ENCODE measurements around the gene FOXJ2. TPM values are rescaled to one million over a fixed set of nuclear protein-coding genes. Genes with fewer than 3 reads are reported as not detected.

Gene FOXJ2
- total RNA-seq, 1 donor from 2014 or later, result 6.8 TPM

DNA sequence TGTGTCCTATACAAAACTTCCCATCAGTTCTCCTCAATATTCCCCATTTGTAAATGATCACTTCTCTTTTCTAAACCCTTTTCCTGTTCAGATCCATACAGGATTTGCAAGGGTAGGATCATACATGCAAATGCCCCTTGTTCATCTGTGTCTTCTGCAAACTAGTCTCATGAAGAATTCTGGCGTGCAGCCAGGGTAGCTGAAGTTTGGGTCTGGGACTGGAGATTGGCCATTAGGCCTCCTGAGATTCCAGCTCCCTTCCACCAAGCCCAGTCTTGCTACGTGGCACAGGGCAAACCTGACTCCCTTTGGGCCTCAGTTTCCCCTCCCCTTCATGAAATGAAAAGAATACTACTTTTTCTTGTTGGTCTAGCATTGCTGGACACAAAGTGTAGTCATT is 22.3 kb downstream of the FOXJ2 start:
- peaks cover 16% of the 10 kb centered on the region for H3K36me3 Mint-ChIP-seq
- H3K27me3 ChIP-seq, result no peaks in the 10 kb centered on the region

DNA sequence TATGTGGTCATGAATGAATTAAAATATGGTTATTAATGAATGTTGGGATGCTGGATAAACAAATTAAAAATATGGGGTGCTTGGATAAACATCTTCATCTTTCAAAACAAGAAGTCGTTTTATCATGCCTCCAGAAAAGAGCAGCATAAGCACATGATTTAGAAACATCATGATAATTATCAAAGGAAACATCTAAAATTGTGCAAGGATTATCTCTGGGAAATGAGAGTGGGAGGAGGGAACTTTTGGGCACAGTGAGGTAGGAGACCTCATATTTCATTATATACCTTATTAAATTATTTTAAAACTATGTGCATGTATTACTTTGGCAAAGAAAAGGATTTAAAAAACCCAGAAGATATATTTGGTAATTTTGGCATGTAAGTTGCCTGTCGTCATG is 24.8 kb downstream of the FOXJ2 start:
- H3K27ac Mint-ChIP-seq, result no peak overlapping the region
- H3K27me3 ChIP-seq, result no peaks in the 10 kb centered on the region
- no peaks in the 10 kb centered on the region for H4K20me1 ChIP-seq (ENCODE audit: low read depth)
- TF ChIP-seq, protein P1, sequence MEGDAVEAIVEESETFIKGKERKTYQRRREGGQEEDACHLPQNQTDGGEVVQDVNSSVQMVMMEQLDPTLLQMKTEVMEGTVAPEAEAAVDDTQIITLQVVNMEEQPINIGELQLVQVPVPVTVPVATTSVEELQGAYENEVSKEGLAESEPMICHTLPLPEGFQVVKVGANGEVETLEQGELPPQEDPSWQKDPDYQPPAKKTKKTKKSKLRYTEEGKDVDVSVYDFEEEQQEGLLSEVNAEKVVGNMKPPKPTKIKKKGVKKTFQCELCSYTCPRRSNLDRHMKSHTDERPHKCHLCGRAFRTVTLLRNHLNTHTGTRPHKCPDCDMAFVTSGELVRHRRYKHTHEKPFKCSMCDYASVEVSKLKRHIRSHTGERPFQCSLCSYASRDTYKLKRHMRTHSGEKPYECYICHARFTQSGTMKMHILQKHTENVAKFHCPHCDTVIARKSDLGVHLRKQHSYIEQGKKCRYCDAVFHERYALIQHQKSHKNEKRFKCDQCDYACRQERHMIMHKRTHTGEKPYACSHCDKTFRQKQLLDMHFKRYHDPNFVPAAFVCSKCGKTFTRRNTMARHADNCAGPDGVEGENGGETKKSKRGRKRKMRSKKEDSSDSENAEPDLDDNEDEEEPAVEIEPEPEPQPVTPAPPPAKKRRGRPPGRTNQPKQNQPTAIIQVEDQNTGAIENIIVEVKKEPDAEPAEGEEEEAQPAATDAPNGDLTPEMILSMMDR (IDR thresholded peaks at IDR 0.05), result no peak
- no peak for TF ChIP-seq EZH2 (IDR thresholded peaks at IDR 0.05)
- TF ChIP-seq EZH2phosphoT487 (IDR thresholded peaks at IDR 0.05), result no peak
- no peak for DNase-seq (ENCODE audit: low spot score)
- no peak overlapping the region for H2AFZ ChIP-seq (replicated peaks)
- H3K36me3 ChIP-seq, result no peaks in the 10 kb centered on the region
- H3K27ac ChIP-seq, result no peak overlapping the region
- no peak overlapping the region for H3K4me3 Mint-ChIP-seq
- H3K36me3 Mint-ChIP-seq, result peaks cover 6% of the 10 kb centered on the region
- no peak overlapping the region for H3K9ac ChIP-seq
- no peaks in the 10 kb centered on the region for H3F3A ChIP-seq (ENCODE audit: low read depth)
- H3K4me1 ChIP-seq, result peaks cover 8% of the 10 kb centered on the region
- no peaks in the 10 kb centered on the region for H3K79me2 ChIP-seq (ENCODE audit: low read depth)
- H3K4me1 Mint-ChIP-seq, result peaks cover 16% of the 10 kb centered on the region
- H3K9me3 ChIP-seq (ENCODE audit: low read depth), result no peaks in the 10 kb centered on the region
- H3K27me3 Mint-ChIP-seq (ENCODE audit: insufficient read depth, low read depth), result no peaks in the 10 kb centered on the region
- no peaks in the 10 kb centered on the region for H3K9me3 Mint-ChIP-seq
- no peak overlapping the region for H3K4me2 ChIP-seq
- no peak overlapping the region for H3K4me3 ChIP-seq

More for the DNA sequence above, 22.3 kb downstream of the FOXJ2 start:
- no peak overlapping the region for H3K9ac ChIP-seq
- no peaks in the 10 kb centered on the region for H4K20me1 ChIP-seq (ENCODE audit: low read depth)
- H3K4me1 ChIP-seq, result peaks cover 8% of the 10 kb centered on the region
- H3K27ac Mint-ChIP-seq, result no peak overlapping the region
- no peaks in the 10 kb centered on the region for H3F3A ChIP-seq (ENCODE audit: low read depth)
- H3K27ac ChIP-seq, result no peak overlapping the region
- no peaks in the 10 kb centered on the region for H3K9me3 Mint-ChIP-seq
- peaks cover 16% of the 10 kb centered on the region for H3K4me1 Mint-ChIP-seq
- no peaks in the 10 kb centered on the region for H3K27me3 Mint-ChIP-seq (ENCODE audit: insufficient read depth, low read depth)
- no peaks in the 10 kb centered on the region for H3K36me3 ChIP-seq
- TF ChIP-seq, protein P1 (IDR thresholded peaks at IDR 0.05), result no peak
- TF ChIP-seq EZH2phosphoT487 (IDR thresholded peaks at IDR 0.05) (no peak), EZH2 (IDR thresholded peaks at IDR 0.05) (no peak)
- no peak overlapping the region for H3K4me3 Mint-ChIP-seq
- no peaks in the 10 kb centered on the region for H3K9me3 ChIP-seq (ENCODE audit: low read depth)
- no peak for DNase-seq (ENCODE audit: low spot score)
- no peaks in the 10 kb centered on the region for H3K79me2 ChIP-seq (ENCODE audit: low read depth)
- no peak overlapping the region for H3K4me3 ChIP-seq
- no peak overlapping the region for H3K4me2 ChIP-seq
- no peak overlapping the region for H2AFZ ChIP-seq (replicated peaks)

DNA sequence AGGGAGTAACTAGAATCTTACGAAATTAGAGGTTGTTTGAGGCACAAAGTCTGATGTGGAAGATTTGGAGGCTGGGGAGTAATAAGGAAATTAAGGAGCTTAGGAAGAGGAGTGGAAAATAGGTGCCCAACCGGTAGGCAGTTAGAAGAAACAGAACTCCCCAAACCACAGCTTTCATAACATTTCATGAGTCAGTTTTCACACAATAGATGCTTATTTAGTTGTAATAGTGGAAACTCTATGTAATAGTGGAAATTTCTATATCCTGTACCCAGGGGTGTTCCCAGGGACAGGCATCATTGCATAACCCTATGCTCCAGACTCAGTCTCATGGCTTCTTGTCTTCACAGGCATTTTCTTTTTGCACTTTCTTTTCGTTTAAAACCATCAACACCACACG is 25.3 kb downstream of the FOXJ2 start:
- Mint-ChIP-seq H3K9me3 (no peaks in the 10 kb centered on the region), H3K27ac (no peak overlapping the region), H3K4me3 (no peak overlapping the region), H3K27me3 (ENCODE audit: insufficient read depth, low read depth) (peaks cover 2% of the 10 kb centered on the region), H3K4me1 (peaks cover 16% of the 10 kb centered on the region), H3K36me3 (peaks cover 2% of the 10 kb centered on the region)
- Histone ChIP-seq H3K9ac (no peak overlapping the region), H3K79me2 (ENCODE audit: low read depth) (no peaks in the 10 kb centered on the region), H3K36me3 (no peaks in the 10 kb centered on the region), H2AFZ (replicated peaks) (peak overlapping the region; percentile 19), H3K9me3 (ENCODE audit: low read depth) (no peaks in the 10 kb centered on the region), H3K27me3 (no peaks in the 10 kb centered on the region), H3K4me2 (no peak overlapping the region), H3K4me1 (peaks cover 8% of the 10 kb centered on the region), H3F3A (ENCODE audit: low read depth) (no peaks in the 10 kb centered on the region), H3K4me3 (no peak overlapping the region), H4K20me1 (ENCODE audit: low read depth) (no peaks in the 10 kb centered on the region), H3K27ac (no peak overlapping the region)
- TF ChIP-seq EZH2 (IDR thresholded peaks at IDR 0.05) (no peak), EZH2phosphoT487 (IDR thresholded peaks at IDR 0.05) (no peak)
- no peak for DNase-seq (ENCODE audit: low spot score)

DNA sequence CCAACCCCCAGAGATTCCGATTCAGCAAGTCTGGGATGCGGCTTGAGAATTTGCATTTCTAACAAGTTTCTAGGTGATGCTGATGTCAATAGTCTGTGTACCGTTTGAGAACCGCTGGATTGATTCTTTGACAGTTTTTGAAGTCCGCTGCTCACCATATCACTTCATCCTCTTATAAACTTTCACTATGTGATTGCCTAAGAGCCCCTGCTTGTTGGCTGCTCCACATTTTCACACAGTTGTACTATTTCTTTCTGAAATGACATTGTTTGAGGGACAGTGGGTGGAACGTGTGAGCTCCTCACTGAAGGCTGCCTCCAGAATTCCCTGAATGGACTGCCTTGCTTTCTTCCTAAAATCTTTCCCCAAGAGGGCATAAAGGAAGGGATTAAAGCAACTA is 26.0 kb downstream of the FOXJ2 start:
- Histone ChIP-seq H3K27ac (no peak overlapping the region), H3K27me3 (no peaks in the 10 kb centered on the region), H3F3A (ENCODE audit: low read depth) (no peaks in the 10 kb centered on the region), H2AFZ (replicated peaks) (peak overlapping the region; percentile 19), H3K4me3 (no peak overlapping the region), H3K9me3 (ENCODE audit: low read depth) (no peaks in the 10 kb centered on the region), H3K36me3 (no peaks in the 10 kb centered on the region), H3K4me2 (peak overlapping the region; percentile 35), H4K20me1 (ENCODE audit: low read depth) (no peaks in the 10 kb centered on the region), H3K79me2 (ENCODE audit: low read depth) (no peaks in the 10 kb centered on the region), H3K4me1 (peaks cover 8% of the 10 kb centered on the region), H3K9ac (no peak overlapping the region)
- Mint-ChIP-seq H3K27me3 (ENCODE audit: insufficient read depth, low read depth) (peaks cover 2% of the 10 kb centered on the region), H3K9me3 (no peaks in the 10 kb centered on the region), H3K27ac (no peak overlapping the region), H3K36me3 (peaks cover 2% of the 10 kb centered on the region), H3K4me3 (no peak overlapping the region), H3K4me1 (peaks cover 16% of the 10 kb centered on the region)
- DNase-seq (ENCODE audit: low spot score), result no peak
- no peak for TF ChIP-seq EZH2phosphoT487 (IDR thresholded peaks at IDR 0.05)
- TF ChIP-seq, protein P1 (IDR thresholded peaks at IDR 0.05), result no peak
- TF ChIP-seq EZH2 (IDR thresholded peaks at IDR 0.05), result no peak

All from neural progenitor cell (in vitro differentiated cells).